D721Med (cell line): ENCODE data around the gene LPP.

ENCODE experiments used
- DNase-seq: peaks from one replicate; pipeline ENCODE4 v3.0.0; 2011; ENCODE audit warnings: low spot score; ENCODE audit not compliant: insufficient read length
- FAIRE-seq: peaks from 2 replicates; lab custom pipeline; 2011; peaks lifted over from hg19 to GRCh38; lab: Jason Lieb, UNC
- CTCF ChIP-seq: IDR thresholded peaks from 2 replicates; pipeline ENCODE4 v1.5.1; 2012; ENCODE audit warnings: mild to moderate bottlenecking, control low read depth; ENCODE audit not compliant: insufficient read depth; ENCODE audit errors: missing control alignments

The LPP gene

GRCh38 chr3:188571531-188572095 lies 417.7 kb downstream of the LPP start:
- FAIRE-seq (no peak), DNase-seq (no peak)
- no peak for TF ChIP-seq CTCF

GRCh38 chr3:188573291-188573940 lies 419.5 kb downstream of the LPP start:
- TF ChIP-seq CTCF = no peak
- DNase-seq (no peak), FAIRE-seq (no peak)

- FAIRE-seq (no peak), DNase-seq (no peak)
- no peak for TF ChIP-seq CTCF
Observed at GRCh38 chr3:188573956-188574355, 420.0 kb downstream of the LPP start.

- FAIRE-seq (no peak), DNase-seq (no peak)
- TF ChIP-seq CTCF = no peak
Observed at GRCh38 chr3:188574885-188575284, 420.9 kb downstream of the LPP start.

GRCh38 chr3:188575501-188575900 lies 421.5 kb downstream of the LPP start:
- no peak for FAIRE-seq
- DNase-seq = no peak
- no peak for TF ChIP-seq CTCF

- DNase-seq (no peak), FAIRE-seq (no peak)
- TF ChIP-seq CTCF = no peak
Observed at GRCh38 chr3:188577539-188577938, 423.6 kb downstream of the LPP start.
